Ammon's horn (tissue), 1 donor: ENCODE measurements around the gene TRIP13.

Experiments used
- DNase-seq: peaks from one replicate; pipeline ENCODE4 v3.0.0-alpha.2; 2016; ENCODE audit warnings: low spot score

The TRIP13 gene

DNA sequence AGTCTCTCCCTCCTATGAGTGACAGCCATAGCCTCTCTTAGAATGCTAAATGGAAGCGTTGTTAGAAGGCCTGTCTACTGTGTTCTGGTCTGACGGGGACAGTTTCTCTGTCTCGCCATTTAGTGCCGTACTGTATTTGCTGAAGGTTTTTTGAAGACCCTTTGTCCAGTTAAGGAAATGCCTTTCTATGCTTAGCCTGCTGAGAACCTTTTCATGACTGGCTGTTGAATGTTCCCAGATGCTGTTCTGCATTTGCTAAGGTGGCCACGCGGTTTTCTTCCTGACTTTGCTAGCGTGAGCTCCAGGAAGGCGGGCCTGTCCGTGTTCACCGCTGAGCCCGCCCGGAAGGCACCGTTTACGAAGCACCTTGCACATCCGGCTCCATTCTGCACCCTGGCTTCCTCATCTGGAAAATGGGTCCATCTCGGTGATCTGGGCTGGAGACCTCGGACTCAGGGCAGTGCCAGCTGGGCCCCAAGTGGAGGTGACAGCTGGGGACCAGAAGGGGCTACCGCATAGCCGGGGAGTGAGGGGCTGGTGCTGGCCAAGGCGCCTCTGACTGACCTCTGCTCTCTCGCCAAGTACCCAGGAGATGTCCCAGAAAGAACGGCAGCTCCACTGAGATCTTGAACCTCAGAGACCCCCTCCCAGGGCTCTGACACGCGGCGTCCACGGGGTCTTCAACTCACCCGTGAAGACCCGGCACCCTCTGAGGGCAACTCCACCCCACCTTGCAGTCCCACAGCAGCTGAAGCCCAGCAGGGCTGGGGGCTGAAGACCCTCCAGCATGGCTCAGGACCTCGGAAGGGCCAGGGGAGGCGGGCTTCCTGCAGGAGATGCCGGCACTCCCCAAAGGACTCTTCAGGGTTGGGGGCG lies 63.4 kb downstream of the TRIP13 start:
- no peak for DNase-seq

- DNase-seq: no peak
These were observed 64.5 kb downstream of the TRIP13 start for GRCh38 chr5:956941-957747.

DNA sequence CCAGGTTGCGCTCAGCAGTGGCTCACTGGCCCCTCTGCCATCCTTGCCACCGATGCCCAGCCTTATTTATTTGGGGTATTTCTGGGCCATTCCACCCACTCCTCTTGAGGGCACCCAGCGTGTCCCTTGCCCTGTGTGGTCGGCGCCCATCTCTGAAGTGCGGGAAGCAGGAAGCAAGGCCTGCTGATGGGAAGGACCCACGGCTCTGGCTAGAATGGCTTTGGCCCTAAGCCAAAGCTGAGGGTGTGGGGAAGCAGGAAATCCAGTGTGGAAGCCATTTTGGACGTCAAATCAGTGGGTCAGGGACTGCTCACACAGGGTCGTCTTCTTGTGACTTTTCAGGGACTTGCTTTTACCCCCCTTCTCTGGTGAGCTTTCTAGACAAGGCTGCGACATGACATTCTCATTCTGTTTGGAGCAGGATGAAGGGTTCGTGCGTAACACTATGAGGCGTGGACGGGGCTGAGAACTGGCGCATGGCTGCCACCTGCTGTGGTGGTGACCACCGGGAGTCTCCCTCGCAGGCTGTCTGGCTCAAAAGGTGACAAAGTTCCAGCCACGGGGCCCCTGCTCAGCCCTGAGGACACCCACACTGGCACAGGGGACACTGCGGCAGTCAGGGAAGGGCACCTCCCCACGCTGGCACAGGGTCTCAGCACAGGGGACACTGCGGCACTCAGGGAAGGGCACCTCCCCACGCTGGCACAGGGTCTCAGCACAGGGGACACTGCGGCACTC lies 65.2 kb downstream of the TRIP13 start:
- DNase-seq: no peak

- no peak for DNase-seq
These were observed 66.3 kb downstream of the TRIP13 start for GRCh38 chr5:958701-959571.

GRCh38 chr5:959581-960531 lies 67.2 kb downstream of the TRIP13 start:
- no peak for DNase-seq

GRCh38 chr5:960551-960950 lies 67.9 kb downstream of the TRIP13 start:
- DNase-seq: no peak

- no peak for DNase-seq
These were observed 68.5 kb downstream of the TRIP13 start for GRCh38 chr5:961002-961710.

GRCh38 chr5:961711-962240 lies 69.1 kb downstream of the TRIP13 start:
- no peak for DNase-seq

- no peak for DNase-seq
These were observed 69.7 kb downstream of the TRIP13 start for GRCh38 chr5:962386-962785.

DNA sequence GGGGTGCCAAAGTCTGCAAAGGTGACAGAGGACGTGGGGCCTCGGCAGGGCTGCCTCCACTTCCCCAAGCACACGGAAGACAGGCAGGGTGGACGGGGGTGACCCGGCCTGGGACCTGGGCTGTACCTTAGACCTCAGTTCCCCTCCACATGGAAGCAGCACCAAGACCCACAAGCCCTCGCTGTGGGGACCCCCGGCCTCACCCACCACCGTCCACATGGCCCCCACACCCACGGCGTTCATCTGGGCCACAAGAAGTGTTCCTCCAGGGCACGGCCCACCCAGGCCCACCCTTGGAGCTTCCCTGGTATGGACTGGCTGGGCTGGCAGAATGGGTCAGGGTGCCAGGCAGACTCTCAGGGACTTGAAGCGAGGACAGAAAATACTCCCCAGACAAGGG lies 70.1 kb downstream of the TRIP13 start:
- no peak for DNase-seq

- no peak for DNase-seq
These were observed 70.6 kb downstream of the TRIP13 start for GRCh38 chr5:963310-963672.

- no peak for DNase-seq
These were observed 71.2 kb downstream of the TRIP13 start for GRCh38 chr5:963673-964531.

GRCh38 chr5:964821-965220 lies 72.1 kb downstream of the TRIP13 start:
- DNase-seq: no peak

DNA sequence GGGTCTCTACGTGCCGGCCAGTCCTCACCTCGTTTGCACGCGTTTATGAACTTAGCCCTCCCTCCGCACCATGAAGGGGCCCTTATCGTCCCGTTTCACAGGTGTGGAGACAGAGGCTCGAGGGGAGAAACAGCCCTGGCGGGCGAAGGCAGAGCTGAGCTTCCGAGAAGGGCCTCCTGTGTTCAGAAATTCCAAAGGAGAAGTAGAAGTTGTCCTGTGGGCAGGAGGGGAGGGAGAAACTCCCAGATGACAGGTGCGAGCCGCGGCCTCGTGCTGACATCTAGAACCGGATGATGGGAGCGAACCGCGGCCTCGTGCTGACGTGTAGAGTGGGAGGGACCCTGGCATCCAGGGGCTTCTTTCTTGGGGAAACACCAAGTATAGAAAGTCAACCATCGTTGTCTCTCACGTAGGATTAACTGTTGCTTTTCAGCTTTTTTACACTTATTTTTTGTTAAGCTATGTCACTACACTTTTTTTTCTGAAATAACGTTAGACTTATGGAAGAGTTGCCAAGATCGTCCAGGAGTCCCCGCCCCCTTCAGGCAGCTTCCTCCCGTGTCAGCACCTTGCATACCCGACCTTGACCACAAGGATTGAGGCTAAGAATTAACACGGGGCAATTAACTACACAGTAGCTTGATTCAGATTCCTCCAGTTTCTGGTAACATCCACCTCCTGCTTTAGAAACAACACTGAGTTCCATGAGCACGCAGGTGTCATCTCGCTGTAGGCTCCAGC lies 73.1 kb downstream of the TRIP13 start:
- no peak for DNase-seq

DNA sequence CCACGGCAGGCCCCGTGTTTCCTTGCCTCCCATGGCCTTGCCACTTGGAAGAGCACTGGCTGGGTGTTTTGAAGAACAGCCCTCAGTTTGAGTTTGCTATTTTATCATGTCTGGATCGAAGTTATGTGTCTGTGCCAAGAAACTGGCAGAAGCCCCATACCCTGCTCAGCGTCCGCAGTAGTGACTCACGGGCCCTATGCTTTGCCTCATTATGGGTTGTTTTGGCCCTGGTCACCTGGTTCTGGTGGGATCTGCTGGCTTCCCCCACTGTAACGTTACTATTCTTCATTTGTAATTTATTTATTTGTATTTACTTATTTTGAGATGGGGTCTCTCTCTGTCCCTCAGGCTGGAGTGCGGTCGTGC lies 73.6 kb downstream of the TRIP13 start:
- no peak for DNase-seq

DNA sequence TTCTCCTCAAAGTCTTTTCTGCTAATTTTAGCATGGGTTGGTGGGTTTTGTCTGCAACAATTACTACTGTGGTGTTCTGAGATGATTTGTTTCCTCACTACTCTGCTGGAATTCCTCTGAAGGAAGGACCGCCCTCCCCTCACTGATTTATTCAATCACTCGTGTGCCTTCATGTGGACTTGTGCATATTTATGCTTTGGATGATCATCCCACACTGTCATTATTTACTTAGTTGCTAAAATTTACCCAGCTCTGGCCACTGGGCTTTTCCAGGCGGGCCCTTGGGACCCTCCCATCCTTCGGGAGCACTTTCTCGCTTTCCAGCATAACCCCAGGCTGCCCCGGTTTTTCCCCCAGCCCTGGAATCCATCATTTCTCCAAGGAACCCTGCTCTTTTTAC lies 74.3 kb downstream of the TRIP13 start:
- no peak for DNase-seq
